ENCODE measurements around the gene ZNF155. TPM values are rescaled to one million over a fixed set of nuclear protein-coding genes. Genes with fewer than 3 reads are reported as not detected.

The ZNF155 gene
- total RNA-seq, 2 donors from 2014 or later = 3.4 to 5.7 TPM

- DNase-seq (ENCODE audit: low spot score) = no peak
- H3K36me3 ChIP-seq = peaks cover 61% of the 10 kb centered on the region
- no peak overlapping the region for H3K4me3 ChIP-seq
- H3K27ac ChIP-seq = no peak overlapping the region
- H3K9me3 ChIP-seq = peaks cover 14 to 64% of the 10 kb centered on the region in 2 donors
- TF ChIP-seq CTCF (IDR thresholded peaks at IDR 0.05) = no peak
- no peaks in the 10 kb centered on the region for H3K27me3 ChIP-seq
- H3K4me1 ChIP-seq = peaks cover 0 to 9% of the 10 kb centered on the region in 2 donors
Measured at GRCh38 chr19:44007473-44007872, 23.5 kb downstream of the ZNF155 start.

GRCh38 chr19:44010468-44010867 lies 26.5 kb downstream of the ZNF155 start:
- Histone ChIP-seq H3K27ac (no peak overlapping the region), H3K4me1 (no peaks in the 10 kb centered on the region), H3K4me3 (no peak overlapping the region), H3K27me3 (no peaks in the 10 kb centered on the region), H3K9me3 (peaks cover 14 to 82% of the 10 kb centered on the region in 2 donors), H3K36me3 (peaks cover 62% of the 10 kb centered on the region)
- DNase-seq (ENCODE audit: low spot score) = no peak
- no peak for TF ChIP-seq CTCF (IDR thresholded peaks at IDR 0.05)

- no peak for TF ChIP-seq CTCF (IDR thresholded peaks at IDR 0.05)
- no peaks in the 10 kb centered on the region for H3K27me3 ChIP-seq
- peaks cover 0 to 5% of the 10 kb centered on the region in 2 donors for H3K9me3 ChIP-seq
- no peaks in the 10 kb centered on the region for H3K36me3 ChIP-seq
- no peaks in the 10 kb centered on the region for H3K4me1 ChIP-seq
- H3K4me3 ChIP-seq = no peak overlapping the region
- DNase-seq (ENCODE audit: low spot score) = no peak
- no peak overlapping the region for H3K27ac ChIP-seq
Measured at GRCh38 chr19:44019498-44019897, 35.5 kb downstream of the ZNF155 start.

GRCh38 chr19:44021221-44021620 lies 37.2 kb downstream of the ZNF155 start:
- DNase-seq (ENCODE audit: low spot score) = no peak
- TF ChIP-seq CTCF (IDR thresholded peaks at IDR 0.05) = no peak
- Histone ChIP-seq H3K9me3 (no peaks in the 10 kb centered on the region), H3K4me1 (peaks cover 0 to 6% of the 10 kb centered on the region in 2 donors), H3K36me3 (no peaks in the 10 kb centered on the region), H3K27ac (no peak overlapping the region), H3K4me3 (no peak overlapping the region), H3K27me3 (no peaks in the 10 kb centered on the region)

GRCh38 chr19:44024900-44025216 lies 40.9 kb downstream of the ZNF155 start:
- Histone ChIP-seq H3K27me3 (no peaks in the 10 kb centered on the region), H3K27ac (peak overlapping the region; percentile 65 to 76), H3K4me3 (peak overlapping the region; percentile 85 to 91), H3K4me1 (peaks cover 0 to 7% of the 10 kb centered on the region in 2 donors), H3K9me3 (peaks cover 5 to 20% of the 10 kb centered on the region in 2 donors), H3K36me3 (peaks cover 31% of the 10 kb centered on the region)
- DNase-seq (ENCODE audit: low spot score) = no peak
- TF ChIP-seq CTCF (IDR thresholded peaks at IDR 0.05) = no peak

GRCh38 chr19:44025217-44025936 lies 41.4 kb downstream of the ZNF155 start, which contains the start of gene ZNF222:
TSS of gene ZNF222 (plus strand) at chr19:44025379. CDS start at chr19:44025437, 58 bp downstream.
- TF ChIP-seq CTCF (IDR thresholded peaks at IDR 0.05) = no peak
- Histone ChIP-seq H3K4me3 (peak within 1 kb of the TSS; percentile 85 to 91), H3K36me3 (peaks cover 36% of the 10 kb centered on the region), H3K27me3 (no peaks in the 10 kb centered on the region), H3K9me3 (peaks cover 6 to 25% of the 10 kb centered on the region in 2 donors), H3K4me1 (peaks cover 0 to 7% of the 10 kb centered on the region in 2 donors), H3K27ac (peak within 1 kb of the TSS; percentile 65 to 76)
- DNase-seq (ENCODE audit: low spot score) = peak; percentile 91
